Upper lobe of left lung (tissue), 4 donors: ENCODE measurements around the gene SLC27A1.

Source experiments
- EP300 ChIP-seq, 4 donors: sonication (generic); formaldehyde crosslinking; IDR thresholded peaks; one replicate each; pipeline ENCODE4 v1.5.1; 2017; ENCODE audit warnings: antibody characterized with exemption in 4 of 4, control low read depth in 2 of 4
- POLR2A ChIP-seq, 4 donors: fragments of 450-650 bp; IDR thresholded peaks; one replicate each; pipeline ENCODE4 v1.5.1; 2016 to 2017; ENCODE audit warnings: antibody characterized with exemption in 4 of 4, mild to moderate bottlenecking in 2 of 4
- POLR2AphosphoS5 ChIP-seq, 2 donors: sonication (generic); formaldehyde crosslinking; IDR thresholded peaks; one replicate each; pipeline ENCODE4 v1.5.1; 2017; ENCODE audit warnings: antibody characterized with exemption in 2 of 2
- TF ChIP-seq, protein P1 (sequence below), 6 experiments: fragments of 450-650 bp in 4 of 6; fragments of 200-600 bp in 2 of 6; sonication (generic) in 2 of 6; IDR thresholded peaks; one replicate each; pipeline ENCODE4 v1.5.1; 2016 to 2019; ENCODE audit warnings: antibody characterized with exemption in 6 of 6

DNA sequence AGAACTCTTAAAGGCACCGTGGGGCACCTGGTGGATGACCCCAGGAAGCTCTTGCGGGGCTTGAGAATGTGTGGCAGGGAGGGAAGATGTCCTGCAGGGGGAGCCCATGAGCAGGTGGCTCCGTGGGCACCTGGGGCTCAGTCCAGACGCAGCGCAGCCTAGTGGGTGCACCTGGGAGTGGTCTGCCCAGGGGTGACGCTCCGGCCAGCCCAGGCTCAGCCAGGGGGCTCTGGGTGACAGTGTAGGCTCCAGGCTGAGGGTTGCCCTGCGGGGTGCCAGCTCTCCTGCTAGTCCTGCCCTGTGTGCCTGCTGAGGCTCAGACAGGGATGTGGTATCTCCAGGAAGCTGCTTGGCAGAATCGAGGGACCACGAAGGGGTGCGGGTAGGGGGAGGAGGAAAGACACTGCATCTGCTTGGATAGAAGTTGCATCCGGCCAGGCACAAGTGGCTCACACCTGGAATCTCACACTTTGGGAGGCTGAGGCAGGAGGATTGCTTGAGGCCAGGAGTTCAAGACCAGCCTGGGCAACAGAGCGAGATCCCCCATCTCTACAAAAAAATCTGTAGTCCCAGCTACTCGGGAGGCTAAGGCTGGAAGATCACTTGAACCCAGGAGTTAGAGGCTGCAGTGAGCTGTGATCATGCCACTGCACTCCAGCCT lies 26.1 kb downstream of the SLC27A1 start:
- TF ChIP-seq, protein P1, sequence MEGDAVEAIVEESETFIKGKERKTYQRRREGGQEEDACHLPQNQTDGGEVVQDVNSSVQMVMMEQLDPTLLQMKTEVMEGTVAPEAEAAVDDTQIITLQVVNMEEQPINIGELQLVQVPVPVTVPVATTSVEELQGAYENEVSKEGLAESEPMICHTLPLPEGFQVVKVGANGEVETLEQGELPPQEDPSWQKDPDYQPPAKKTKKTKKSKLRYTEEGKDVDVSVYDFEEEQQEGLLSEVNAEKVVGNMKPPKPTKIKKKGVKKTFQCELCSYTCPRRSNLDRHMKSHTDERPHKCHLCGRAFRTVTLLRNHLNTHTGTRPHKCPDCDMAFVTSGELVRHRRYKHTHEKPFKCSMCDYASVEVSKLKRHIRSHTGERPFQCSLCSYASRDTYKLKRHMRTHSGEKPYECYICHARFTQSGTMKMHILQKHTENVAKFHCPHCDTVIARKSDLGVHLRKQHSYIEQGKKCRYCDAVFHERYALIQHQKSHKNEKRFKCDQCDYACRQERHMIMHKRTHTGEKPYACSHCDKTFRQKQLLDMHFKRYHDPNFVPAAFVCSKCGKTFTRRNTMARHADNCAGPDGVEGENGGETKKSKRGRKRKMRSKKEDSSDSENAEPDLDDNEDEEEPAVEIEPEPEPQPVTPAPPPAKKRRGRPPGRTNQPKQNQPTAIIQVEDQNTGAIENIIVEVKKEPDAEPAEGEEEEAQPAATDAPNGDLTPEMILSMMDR (IDR thresholded peaks at IDR 0.05) = peak; percentile 92 to 97 (median 94)
- no peak for TF ChIP-seq POLR2AphosphoS5 (IDR thresholded peaks at IDR 0.05)
- no peak for TF ChIP-seq POLR2A (IDR thresholded peaks at IDR 0.05)
- TF ChIP-seq EP300 (IDR thresholded peaks at IDR 0.05) = no peak
